Endometrial microvascular endothelial cells (primary cell): ENCODE results near the gene EZH2. TPM values are rescaled to one million over a fixed set of nuclear protein-coding genes. Genes with fewer than 3 reads are reported as not detected.

Experiments
- in situ Hi-C: cut with HindIII; loops from 2 replicates; pipeline ENCODE4 v1.10.0; 2017; ENCODE audit warnings: low sequenced_read_pairs, low pct_unique_long_range_greater_than_20kb; ENCODE audit errors: inconsistent ontology term
- total RNA-seq: library from RNA; depleted of rRNA; stranded (reverse); fragments of >200 nt; gene quantifications from one replicate; pipeline ENCODE4 v1.2.3, GENCODE V29; 2015; ENCODE audit errors: inconsistent ontology term

The EZH2 gene
- total RNA-seq, 1 donor from 2014 or later: 15.3 TPM

GRCh38 chr7:148790850-148791249 lies 93.2 kb downstream of the EZH2 start:
- in situ Hi-C loops: no loop called here

- in situ Hi-C loops: no loop called here
These were observed 93.9 kb downstream of the EZH2 start for GRCh38 chr7:148790131-148790726.

DNA sequence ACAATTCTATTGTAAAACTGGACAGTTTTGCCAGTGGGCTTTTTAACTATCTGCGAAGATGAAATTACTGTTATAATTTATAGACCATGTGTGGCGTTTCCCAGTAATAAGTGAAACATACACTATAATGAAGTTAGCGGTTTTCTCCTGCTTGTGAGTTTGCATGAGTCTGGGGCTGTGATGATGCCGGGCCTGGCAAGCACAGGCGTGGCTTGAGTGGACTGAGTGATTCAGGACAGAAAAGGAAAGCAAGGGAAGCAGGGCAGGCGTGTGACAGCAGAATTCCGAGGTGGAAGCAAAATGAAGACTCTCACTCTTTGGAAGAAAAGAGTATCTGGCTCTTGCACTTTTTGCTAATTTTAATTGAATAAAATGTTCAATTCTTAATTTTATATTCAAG lies 94.9 kb downstream of the EZH2 start:
- in situ Hi-C loops: no loop called here

GRCh38 chr7:148787571-148788295 lies 96.4 kb downstream of the EZH2 start:
- in situ Hi-C loops: no loop called here

- in situ Hi-C loops: no loop called here
These were observed 100.1 kb downstream of the EZH2 start for GRCh38 chr7:148783801-148784527.

GRCh38 chr7:148782757-148783456 lies 101.2 kb downstream of the EZH2 start:
- in situ Hi-C loops: no loop called here

DNA sequence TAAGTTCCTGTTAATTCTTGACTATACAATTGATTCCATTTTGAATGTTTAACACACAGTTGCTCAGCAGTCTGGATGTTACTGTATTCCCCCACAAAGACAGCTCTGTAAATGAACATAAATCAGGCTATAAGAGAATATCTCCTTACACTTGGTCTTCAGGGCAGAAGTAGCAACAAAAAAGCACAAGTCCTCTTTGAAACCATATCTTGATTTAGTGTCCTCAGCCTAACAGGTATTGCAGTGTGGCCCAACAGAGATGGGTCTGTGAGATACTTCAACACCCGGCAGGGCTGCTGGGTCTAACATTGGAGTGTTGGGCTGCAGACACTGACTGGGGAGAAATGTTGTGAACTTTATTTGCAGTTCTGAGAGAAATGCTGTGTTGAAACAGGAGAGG lies 109.6 kb downstream of the EZH2 start:
- in situ Hi-C loops: no loop called here

DNA sequence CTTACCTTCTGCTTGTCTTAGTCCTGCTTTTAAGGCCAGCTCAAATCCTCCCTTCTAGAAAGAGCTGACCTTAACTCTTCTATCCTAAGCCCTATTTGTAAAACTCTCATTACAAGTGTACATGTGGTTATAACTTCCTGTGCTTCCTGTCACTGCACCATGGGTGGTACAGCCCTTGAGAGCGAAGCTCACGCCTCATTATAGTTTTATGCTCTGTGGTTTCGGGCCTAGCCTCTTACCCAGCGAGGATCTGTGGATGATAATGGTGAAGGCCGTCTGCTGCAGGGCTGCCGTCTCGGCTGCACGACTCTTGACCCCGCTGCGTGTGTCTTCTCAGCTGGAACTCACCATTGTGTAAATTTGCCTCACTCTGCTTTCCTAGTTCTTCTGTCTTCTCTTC lies 110.8 kb downstream of the EZH2 start:
- in situ Hi-C loops: no loop called here

DNA sequence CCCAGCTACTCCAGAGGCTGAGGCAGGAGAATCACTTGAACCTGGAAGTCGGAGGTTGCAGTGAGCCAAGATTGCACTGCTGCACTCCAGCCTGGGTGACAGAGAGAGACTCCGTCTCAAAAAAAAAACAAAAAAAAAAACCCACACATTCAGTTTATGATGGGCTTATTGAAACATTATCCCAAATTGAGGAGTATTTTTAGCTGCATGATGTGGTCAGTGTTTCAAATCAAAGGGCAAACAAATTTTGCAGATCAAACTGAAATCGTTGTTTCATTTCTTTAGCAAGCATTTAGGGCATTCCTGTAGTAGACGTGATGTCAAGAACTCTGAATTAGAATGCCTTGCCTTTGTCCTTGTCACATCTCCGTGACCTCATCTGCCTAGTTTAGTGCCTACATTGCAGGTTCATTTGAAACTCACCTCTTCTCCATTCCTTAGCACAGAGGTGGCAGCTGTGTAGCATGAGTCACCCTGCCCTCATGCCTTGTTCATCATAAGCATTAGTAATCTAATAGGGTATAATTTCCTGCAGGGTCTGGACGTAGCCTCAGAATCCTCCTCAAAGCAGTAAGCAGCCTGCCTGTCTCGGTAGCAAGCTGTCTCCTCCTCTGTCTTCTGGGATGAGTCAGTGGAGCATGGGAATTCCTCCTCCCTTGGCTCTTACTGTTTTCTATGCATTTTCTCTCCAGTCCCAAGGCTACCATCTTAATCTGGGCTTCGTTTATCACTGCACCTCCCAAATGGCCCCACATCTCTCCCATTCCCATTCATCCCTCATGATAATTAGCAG lies 111.6 kb downstream of the EZH2 start:
- in situ Hi-C loops: no loop called here

DNA sequence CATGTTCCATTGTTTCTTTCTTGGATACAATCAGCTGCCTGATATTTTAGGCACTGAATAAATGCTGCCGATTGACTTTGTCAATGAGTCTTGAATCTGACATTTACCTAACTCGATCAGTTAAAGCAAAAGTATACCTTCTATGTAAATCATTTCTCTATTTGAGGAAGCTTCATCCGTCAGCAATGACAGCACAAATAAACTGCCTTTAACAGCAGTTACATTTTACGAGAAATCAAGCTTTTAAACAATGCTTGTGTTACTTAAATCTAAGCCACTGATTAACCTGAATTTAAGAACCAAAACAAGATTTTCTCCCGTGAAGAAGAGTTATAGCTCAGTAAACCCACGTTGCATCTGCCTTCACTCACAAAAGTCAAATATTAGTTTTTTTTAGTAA lies 114.1 kb downstream of the EZH2 start:
- in situ Hi-C loops: no loop called here

DNA sequence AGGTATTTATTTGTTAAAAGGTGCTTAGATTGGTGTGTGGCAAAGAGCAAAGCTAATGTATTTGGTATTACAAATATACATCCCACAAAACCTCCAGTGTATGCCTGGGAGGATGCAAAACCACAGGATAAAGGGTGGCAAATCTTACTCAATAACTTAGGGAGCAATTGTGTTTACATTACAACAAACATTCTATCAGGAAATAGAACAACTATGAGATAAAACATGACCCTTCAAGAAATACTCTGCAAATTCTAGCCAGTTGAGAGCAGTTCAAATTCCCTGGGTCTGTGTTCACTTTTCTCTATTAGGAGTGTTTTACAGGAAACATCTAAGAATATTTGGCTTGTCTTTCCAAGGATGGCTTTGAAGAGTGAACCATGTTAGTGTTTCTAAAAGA lies 120.5 kb downstream of the EZH2 start:
- in situ Hi-C loops: no loop called here

GRCh38 chr7:148761499-148762278 lies 122.4 kb downstream of the EZH2 start:
- in situ Hi-C loops: no loop called here

Other genes with a start within 250 kb of the EZH2 start
- gene CUL1, start 185.4 kb downstream of the EZH2 start, total RNA-seq: 53.4 TPM
- gene PDIA4, start 144.2 kb upstream of the EZH2 start, total RNA-seq: 257 TPM
- 4.6 TPM for gene ZNF786, start 206.4 kb upstream of the EZH2 start, total RNA-seq
- gene ZNF425, start 242.0 kb upstream of the EZH2 start, total RNA-seq: 1.0 TPM